GM21367 (cell line): ENCODE data around the gene MYH11.

Experiments used
- ATAC-seq: cut with Tn5 transposase; IDR thresholded peaks from one replicate; pipeline ENCODE4 v1.9.1; 2021; ENCODE audit not compliant: unreplicated experiment

Gene MYH11

DNA sequence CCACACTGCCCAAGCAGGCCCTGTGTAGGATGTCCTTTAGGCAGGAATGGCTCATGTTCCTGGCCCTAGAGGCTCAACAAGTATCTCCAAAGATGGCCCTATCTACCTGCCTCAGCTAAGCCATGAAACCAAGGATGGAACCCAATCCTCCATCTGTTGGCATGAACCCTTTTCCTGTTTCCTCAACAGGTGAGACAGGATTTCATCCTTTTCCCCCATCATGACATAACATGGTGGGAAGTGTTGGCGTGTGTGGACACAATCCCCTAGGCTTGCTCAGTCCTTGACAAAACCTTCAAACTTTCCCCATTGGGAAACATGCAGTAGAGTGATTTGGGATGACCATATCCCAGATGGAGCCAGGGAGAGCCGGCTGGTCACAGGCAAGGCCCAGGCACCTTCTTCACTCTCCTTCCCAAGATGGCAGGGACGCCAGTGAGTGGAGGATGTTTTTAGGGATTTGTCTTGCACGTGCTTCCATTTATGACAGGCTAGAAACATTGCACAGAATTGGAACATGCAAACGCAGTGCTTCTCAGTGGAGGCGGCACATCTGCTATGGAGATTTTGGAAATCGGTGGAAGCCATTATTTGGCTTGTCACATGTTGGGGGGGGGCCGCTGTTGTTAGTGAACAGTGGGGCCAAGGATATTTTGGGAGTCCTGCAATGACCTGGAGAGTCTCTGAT is 77.0 kb downstream of the MYH11 start:
- ATAC-seq: no peak

DNA sequence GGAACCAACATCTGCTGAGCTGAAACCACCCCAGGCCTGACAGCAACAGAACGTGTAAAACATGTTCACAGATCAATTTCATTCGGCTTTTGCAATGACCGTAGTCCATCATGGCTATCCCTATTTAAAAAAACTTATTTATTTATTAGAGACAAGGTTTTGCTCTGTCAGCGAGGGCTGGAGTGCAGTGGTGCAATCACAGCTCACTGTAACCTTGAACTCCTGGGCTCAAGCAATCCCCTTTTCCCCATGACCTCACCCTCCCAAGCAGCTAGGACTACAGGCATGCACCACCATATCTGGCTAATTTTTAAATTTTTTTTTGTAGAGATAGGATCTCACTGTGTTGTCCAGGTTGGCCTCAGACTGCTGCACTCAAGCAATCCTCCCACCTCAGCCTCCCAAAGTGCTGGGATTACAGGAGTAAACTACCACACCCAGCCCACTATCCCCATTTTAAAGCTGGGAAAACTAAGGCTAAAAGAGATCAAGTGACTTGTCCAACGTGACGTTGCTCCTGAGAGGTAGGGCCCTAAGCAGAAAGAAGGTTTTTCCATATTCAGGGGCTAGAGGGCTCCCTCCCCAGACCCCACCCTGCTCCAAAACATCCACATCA is 77.7 kb downstream of the MYH11 start:
- no peak for ATAC-seq

DNA sequence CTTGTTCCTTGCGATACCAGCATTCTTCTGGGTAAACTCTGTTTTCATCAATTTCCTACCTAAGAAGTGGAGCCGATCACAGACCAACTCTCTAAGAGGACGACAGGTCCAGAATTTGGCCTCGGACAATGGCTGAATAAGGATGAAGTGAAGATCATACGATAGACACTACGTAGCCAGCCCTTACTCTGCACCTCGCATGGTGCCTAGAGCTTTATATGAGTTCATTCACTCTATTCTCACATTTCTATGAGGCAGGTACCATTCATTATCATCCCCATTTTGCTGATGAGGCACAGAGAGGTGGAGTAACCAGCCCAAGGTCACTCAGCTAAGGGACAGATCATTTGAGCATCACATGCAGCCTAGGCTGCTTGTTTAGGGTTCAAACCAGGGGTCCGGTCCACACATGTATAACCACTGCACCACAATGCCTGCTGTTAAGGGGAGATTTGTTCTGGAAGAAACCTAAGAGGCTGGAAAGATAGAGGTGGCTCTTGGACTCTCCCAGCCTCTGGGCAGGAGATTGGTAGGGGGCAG is 78.6 kb downstream of the MYH11 start:
- no peak for ATAC-seq

DNA sequence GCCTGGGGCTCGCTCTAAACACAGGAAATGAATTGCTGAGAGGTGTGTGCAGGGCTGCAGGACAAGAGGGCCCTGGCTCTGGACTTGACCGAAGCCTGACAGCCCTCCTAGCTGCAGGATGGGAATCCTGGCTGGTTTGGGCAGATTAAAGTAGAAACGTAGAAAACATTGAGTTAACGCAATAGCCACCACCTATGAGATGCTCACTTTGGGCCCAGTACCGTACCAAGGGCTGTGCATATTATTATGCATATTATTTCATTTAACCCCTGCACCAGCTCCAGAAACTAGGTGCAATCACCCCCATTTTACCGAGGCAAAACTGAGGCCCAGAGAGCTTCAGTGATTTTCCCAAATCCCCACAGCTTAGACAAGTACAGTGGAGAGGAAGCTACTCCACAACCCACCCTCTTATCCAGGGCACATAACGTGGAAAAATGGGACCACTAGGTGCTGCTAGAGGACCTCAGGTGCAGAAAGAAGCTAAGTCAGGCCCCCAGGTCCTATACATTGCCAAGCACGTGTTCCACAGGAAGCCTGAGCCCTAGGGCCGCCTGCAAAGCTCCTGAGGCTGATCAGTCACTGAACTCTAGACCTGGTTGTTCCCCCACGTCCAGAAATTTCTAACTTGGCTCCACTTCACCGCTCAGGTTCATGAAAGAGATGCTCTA is 79.2 kb downstream of the MYH11 start:
- ATAC-seq: no peak

DNA sequence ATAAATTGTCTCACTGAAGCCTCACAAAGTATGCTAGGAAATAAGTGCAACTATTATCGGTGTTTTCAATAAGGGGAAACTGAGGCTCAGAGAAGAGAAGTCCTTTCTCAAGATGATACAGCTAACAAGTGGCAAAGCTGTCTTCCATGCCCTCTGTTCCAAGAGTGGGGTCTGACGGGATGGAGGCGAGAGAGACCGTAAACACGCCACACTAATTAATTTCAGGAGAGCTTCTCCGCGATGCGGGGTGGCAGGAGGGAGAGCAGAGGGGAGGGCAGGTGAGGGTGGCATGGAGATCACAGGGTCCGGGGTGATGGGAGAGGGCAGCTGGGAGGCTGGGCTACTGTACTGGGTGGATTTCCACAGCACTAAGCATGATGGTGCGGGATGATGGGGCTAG is 80.3 kb downstream of the MYH11 start:
- ATAC-seq: no peak

DNA sequence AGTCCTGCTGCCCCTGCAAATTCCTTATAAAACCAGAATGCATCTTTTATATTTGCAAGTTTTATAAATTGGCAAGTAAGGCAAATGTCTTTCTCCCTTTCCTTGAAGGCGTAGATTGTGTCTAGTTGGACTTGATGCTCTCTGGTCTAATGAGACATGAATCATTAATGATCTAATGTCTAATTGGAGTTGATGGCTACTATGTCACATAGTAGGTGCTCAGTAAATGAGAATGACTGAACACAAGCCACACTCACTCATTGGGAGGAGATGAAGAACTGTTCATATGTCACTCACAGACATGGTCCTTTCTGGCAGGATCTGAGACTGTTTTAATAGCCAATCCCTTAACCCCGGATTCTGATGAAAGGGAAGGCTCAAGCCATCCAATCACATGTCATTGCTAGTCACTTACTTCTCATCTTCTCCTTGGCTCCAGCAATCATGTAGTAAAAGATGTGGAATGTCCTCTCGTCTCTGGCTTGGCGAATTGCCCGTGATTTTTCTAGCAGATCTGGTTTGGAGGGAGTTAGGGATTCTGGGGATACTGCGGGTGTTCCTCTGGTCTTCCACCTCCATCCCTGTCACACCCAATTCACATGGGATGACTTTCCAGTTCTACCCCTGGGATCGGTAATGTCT is 81.0 kb downstream of the MYH11 start:
- ATAC-seq: no peak

DNA sequence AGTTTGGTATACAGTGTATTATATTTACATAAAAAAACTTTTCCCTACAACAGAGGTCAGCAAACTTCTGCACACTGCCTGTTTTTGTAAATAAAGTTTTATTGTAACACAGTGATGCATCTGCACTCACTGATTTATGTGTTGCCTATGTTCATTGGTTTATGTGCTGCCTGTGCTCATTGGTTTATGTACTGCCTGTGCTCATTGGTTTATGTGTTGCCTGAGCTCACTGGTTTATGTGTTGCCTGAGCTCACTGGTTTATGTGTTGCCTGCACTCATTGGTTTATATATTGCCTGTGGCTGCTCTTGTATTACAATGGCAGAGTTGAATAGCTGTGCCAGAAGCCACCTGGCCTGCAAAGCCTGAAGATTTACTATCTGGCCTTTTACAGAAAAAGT is 81.6 kb downstream of the MYH11 start:
- ATAC-seq: no peak

DNA sequence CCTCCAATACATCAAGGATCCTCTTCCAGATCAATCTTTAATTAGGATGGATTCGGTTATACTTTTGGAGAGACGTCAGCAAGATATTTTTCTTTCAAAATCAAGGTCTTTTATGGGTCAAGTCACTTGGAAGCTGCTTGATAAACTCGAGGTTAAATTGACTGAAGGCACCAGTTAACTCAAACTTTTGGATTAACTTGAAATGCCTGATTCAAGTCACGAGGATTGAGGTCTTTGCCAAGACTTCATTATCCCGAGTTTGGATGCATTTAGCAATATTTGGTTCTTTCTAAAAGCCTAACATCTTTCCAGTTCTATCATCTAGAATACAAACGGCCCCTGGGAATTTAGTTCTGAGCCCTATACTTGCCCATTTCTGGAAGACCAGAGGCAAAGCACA is 82.9 kb downstream of the MYH11 start:
- ATAC-seq: no peak

DNA sequence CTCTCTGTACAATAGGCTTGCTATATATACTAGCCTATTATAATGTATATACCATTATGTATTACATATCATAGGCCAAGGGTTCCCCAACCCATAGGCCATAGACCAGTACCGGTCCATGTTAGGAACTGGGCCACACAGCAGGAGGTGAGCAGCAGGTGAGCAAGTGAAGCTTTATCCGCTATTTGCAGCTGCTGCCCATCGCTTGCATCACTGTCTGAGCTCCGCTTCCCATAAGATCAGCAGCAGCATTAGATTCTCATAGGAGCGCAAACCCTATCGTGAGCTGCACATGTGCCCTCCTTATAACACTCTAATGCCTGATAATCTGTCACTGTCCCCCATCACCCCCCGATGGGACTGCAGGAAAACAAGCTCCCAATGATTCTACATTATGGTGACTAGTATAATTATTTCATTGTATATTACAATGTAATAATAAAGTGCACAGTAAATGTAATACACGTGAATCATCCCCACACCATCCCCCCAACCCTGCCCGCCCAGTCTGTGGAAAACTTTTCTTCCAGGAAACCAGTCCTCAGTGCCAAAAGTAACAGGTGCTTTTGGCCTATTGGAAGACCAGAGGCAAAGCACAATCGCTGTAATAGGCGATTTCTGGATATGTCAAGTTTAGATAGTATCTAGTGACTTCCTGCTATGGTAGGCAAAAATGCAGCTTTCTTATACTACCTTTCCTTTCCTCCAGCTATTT is 84.1 kb downstream of the MYH11 start:
- no peak for ATAC-seq

DNA sequence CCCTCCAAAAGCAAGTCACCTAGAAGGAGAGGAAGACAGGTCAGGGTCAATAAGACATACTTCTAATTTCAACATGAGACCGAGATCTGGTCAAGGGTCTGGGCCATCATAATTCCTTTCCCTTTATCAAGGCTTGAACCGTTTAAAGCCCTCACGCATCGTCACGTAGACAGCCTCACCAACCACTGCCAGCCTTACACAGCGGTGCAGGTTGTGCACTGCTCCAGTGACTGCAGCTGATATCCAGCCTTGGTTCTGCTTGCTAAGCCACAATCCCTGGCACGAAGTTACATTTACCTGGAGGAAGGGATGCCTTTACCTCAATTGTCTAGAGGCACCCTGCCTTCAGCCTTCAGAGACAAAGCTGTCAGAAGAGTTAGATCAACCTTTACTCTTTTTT is 85.1 kb downstream of the MYH11 start:
- ATAC-seq: no peak

DNA sequence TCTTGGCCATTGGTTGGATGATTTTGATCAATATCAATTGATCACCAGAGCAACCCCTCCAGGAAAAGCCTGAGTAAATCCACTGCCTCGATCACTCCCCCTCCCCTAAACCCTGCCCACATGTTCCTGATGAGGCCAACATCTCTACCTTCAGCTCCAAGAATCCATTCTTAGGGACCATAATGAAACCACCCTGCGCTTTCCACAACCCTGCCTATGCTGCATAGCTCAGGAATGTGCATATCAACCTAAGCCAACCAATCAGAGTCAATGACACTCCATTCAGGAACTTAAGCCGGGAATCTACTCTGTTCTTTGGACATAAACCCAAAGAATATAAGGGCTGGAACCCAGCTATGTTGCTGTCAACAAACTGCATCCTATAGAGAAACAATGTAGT is 86.3 kb downstream of the MYH11 start:
- ATAC-seq: no peak

DNA sequence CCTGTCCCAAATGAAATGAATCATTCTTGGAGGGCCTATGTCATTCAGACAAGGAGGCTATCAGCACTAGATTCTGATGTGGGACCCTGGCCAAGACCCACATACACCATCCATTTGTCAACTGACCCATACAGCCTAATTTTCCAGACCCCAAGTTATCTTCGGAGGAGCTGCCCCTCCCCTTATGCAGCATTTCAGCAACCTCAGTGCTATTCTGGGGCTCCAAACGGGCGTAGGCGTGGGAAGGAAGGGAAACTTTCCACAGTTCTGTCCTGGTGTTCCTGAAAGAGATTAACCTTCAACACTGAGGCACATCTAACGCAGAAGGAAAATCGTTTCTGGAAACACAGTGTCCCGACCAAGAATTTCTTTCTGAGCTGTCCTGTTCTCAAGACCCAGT is 86.7 kb downstream of the MYH11 start:
- no peak for ATAC-seq

DNA sequence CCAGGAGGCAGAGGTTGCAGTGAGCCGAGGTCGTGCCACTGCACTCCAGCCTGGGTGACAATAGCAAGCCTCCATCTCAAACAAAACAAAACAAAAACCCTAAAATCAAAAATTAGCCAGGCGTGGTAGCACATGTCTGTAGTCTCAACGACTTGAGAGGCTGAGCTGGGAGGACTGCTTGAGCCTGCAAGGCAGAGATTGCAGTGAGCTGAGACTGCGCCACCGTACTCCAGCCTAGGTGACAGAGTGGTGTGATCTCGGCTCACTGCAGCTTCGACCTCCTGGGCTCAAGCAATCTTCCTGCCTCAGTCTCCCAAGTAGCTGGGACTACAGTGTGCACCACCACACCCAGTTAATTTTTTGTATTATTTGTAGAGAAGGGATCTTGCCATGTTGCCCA is 87.6 kb downstream of the MYH11 start:
- no peak for ATAC-seq

DNA sequence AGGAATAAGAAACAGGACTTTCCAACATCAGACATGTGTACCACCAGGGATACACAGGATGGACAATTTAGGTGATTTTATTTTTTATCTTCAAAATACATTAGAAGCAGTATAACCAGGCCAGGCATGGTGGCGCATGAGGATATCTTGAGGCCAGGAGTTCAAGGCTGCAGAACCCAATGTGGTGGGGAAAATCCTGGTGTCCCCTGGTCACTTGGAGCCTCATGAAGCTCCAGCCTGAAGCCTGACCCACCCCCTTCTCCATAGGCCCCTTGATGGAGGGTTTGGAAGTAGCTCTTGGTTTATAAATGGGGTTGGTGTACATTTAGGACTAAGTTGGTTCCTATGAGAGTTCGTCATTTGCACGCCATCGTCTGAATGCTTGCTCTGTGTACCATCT is 88.6 kb downstream of the MYH11 start:
- no peak for ATAC-seq

DNA sequence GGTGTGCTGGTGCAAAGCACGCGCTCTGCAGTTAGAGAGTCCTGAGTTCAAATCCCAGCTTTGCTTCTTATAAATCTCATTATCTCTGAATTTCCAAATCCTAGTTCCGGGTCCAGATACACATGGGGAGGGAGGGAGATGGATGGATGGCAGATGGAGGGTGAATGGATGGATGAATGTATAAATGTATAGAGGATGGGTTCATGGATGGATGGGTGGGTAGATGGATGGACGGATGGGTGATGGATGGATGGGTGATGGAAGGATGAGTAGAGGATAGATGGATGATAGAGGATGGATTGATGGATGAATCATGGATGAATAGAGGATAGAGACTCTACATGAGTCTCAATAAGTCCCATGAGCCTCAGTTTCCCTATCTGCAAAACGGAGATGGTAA is 89.9 kb downstream of the MYH11 start:
- ATAC-seq: no peak

DNA sequence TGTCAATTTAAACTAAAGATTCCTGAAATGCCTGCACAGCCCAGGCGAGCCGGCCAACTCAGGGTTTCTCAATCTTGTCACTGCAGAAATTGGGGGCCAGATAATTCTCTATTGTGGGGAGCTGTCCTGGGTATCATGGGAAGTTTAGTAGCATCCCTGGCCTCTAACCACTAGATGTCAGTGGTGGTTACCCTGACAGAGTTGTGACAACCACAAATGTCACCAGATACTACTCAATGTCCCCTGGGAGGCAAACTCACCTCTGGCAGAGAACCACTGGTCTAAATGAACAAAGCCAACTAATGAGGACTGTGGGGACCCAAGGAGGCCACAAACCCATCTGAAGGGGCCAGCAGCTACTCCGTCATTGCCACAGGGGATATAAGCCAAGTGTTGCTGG is 90.9 kb downstream of the MYH11 start:
- ATAC-seq: peak; percentile 83

DNA sequence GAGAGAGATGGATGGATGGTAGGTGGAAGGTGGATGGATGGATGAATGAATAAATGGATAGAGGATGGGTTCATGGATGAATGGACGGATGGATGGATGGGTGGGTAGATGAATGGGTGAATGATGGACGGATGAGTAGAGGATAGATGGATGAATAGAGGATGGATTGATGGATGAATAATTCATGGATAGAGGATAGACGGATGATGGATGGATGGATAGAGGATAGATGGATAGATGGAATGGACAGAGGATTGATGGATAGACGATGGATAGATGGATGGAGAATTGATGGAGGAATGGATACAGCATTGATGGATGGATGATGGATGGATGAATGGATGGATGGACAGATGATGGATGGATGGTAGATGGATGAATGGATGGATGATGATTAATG is 91.7 kb downstream of the MYH11 start:
- no peak for ATAC-seq

DNA sequence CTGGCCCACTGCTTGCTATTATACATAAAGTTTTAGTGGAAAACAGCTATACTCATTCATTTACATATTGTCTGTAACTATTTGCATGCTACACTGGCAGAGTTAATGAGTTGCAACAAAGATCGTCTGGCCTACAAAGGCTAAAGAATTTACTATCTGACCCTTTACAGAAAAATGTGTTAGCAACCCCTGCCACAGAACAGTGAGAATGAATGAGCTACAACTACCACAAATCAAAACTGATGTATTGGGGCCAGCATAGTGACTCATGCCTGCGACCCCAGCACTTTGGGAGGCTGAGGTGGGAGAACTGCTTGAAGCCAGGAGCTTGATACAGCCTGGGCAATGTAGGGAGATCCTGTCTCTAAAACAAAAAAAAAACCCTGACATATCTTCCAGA is 92.7 kb downstream of the MYH11 start:
- ATAC-seq: no peak

DNA sequence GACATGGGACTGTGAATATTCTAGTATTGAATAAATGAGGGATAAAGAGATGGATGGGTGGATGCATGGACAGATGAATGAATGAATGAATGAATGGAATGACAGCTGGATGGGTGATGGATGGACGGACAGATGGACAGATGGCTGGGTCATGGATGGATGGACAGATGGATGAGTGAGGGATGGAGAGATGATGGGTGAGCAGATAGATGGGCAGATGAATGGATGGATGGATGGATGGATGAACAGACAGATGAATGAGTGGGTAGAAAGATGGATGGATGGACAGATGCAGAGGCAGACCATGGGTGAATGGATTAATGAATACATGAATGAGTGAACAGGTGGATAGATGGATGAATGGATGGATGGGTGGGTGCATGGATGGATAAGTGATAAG is 96.7 kb downstream of the MYH11 start:
- no peak for ATAC-seq

DNA sequence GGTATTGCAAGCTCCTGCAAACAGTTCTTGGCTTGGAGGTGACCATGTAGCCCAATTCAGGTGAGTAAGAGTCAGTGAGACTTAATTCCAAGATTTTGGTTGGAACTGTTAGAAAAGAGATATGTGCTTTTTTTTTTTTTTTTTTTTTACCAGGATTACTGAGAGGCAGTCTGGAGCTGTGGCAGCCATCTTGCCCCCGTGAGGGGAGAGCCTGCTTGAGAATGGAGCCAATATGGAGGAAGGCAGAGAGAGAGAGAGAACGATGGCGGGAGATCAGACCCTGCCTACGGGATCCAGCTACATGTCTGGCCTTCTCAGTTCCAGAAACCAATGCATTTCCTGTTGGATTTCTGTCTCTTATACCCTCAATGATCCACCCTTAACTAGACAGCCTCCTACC is 97.8 kb downstream of the MYH11 start:
- no peak for ATAC-seq

DNA sequence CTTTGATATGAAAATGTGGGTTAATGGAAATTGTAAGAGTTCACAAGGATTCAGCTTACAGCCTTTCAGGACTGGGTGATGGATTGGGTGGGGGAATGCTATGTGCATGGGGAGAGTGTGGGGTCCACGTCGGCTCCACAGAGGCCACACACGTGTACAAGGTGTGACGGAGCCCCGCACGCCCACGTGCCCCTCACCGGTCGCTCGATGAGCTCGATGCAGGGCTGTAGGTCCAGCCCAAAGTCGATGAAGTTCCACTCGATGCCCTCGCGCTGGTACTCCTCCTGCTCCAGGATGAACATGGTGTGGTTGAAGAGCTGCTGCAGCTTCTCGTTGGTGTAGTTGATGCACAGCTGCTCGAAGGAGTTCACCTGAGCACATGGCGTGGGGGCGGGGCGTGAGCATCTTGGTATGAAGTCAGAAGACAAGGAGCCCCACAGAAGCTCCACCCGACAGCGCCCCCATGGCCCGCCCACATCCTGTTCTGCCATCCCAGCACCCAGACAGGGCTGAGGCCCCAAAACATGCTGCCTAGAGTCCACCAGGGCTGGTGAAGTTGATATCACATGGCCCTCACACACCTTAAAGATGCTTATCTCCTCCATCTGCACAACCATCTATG is 99.1 kb downstream of the MYH11 start:
- no peak for ATAC-seq
